Cardiac fibroblast (primary cell): ENCODE data around the gene SIDT1.
"Not testable (repeated sequence)": the region's sequence is repeated elsewhere in the genome, so short reads cannot be mapped to it uniquely, and the experiment has no call there.

ENCODE experiments used
- DNase-seq, 2 donors: peaks; one replicate each; pipeline versions ENCODE4 v3.0.0 to v3.0.0-alpha.2; 2010; ENCODE audit warnings: low read depth in 2 of 2
- H3K4me3 ChIP-seq, 2 donors: replicated peaks in 1 of 2; 1 replicate in 1 of 2; 2 replicates in 1 of 2; pipeline ENCODE4 v1.5.1; 2011; ENCODE audit warnings: low read depth in 2 of 2, low read length in 2 of 2, mild to moderate bottlenecking in 2 of 2, moderate library complexity in 1 of 2
- TF ChIP-seq, protein P1 (sequence below): IDR thresholded peaks from one replicate; pipeline ENCODE4 v1.5.1; 2011; ENCODE audit warnings: low read depth, mild to moderate bottlenecking, low read length, inconsistent platforms

SIDT1 gene

DNA sequence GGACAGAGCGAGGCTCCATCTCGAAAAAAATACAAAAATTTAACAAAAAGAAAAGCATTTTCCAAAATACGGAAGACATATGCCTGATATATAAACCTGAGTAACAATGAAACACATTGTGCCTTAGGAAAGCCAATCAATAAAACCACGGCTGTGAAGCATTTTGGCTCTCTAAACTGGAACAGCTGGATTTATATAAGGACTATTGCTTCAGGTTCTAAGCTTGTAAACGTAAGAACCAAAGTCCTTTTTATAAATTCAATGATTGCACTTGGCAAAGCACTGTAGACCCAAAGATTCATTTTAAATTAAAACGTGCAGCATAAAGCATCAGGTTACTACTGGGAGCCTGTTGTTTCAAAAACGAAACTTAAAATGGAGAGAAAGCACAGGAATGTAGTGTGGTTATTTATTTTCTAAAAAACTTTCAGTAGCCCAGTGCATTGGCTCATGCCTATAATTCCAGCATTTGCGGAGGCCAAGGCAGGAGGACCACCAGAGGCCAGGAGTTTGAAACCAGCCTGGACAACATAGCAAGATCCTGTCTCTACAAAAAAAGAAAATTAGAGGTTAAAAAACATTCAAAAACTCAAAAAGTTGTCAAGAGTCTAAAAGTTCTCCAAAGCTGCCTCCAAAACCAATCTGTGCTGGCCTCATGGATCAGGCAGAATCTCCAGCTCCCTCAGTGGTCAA, 102.6 kb downstream of the SIDT1 start:
- TF ChIP-seq, protein P1, sequence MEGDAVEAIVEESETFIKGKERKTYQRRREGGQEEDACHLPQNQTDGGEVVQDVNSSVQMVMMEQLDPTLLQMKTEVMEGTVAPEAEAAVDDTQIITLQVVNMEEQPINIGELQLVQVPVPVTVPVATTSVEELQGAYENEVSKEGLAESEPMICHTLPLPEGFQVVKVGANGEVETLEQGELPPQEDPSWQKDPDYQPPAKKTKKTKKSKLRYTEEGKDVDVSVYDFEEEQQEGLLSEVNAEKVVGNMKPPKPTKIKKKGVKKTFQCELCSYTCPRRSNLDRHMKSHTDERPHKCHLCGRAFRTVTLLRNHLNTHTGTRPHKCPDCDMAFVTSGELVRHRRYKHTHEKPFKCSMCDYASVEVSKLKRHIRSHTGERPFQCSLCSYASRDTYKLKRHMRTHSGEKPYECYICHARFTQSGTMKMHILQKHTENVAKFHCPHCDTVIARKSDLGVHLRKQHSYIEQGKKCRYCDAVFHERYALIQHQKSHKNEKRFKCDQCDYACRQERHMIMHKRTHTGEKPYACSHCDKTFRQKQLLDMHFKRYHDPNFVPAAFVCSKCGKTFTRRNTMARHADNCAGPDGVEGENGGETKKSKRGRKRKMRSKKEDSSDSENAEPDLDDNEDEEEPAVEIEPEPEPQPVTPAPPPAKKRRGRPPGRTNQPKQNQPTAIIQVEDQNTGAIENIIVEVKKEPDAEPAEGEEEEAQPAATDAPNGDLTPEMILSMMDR = no peak
- H3K4me3 ChIP-seq = no peak overlapping the region
- no peak for DNase-seq

DNA sequence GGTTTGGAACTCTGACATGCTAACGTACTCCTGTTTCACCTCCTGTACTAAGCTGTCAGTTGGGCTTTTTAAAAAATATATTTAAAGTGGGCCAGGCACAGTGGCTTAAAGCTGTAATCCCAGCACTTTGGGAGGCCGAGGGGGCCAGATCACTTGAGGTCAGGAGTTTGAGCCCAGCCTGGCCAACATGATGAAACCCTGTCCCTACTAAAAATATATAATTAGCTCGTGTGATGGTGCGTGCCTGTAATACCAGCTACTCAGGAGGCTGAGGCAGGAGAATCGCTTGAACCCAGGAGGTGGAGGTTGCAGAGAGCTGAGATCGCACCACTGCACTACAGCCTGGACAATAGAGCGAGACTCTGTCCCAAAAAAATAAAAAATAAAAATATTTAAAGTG, 103.7 kb downstream of the SIDT1 start:
- H3K4me3 ChIP-seq, DNase-seq: not testable (repeated sequence)

DNA sequence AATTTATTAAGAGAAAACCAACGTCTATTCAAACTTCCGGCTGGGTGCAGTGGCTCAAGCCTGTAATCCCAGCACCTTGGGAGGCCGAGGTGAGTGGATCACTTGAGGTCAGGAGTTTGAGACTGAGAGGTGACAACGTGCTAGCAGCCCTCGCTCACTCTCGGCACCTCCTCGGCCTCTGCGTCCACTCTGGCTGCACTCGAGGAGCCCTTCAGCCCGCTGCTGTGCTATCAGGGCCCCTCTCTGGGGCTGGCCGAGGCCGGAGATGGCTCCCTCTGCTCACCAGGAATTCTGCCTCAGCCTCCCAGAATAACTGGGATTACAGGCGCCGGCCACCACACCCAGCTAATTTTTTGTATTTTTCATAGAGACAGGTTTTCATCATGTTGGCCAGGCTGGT, 105.4 kb downstream of the SIDT1 start:
- no peak overlapping the region for H3K4me3 ChIP-seq
- no peak for DNase-seq
- TF ChIP-seq, protein P1 = no peak

DNA sequence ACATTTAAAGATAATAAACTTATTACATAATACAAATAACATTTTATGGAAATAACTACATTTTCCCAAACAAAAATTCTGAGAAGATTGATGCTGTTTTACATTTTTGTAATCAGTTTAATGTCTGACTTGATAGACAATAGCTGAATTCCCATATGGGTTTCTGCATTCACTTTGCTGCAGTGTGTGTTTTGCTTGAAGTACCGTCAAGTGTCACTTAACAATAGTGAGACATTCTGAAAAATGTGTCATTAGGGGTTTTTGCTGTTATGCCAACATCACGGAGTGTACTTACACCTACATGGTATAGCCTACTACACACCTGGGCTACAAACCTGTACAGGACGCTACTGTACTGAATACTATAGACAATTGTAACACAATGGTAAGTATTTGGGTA, 106.6 kb downstream of the SIDT1 start:
- TF ChIP-seq, protein P1 = no peak
- no peak for DNase-seq
- no peak overlapping the region for H3K4me3 ChIP-seq

DNA sequence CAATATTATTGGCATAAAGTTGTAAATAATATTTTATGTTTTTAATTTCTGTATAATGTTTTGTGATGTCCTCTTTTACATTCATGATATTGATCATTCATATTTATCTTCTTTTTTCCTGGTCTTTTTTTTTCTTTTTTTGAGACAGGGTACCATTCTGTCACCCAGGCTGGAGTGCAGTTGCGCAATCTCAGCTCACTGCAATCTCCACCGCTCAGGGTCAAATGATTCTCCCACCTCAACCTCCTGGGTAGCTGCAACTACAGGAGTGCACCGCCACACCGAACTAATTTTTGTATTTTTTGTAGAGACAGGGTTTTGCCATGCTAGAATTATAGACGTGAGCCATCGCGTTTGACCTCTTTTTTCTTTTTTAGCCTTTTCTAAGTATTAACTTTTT, 111.2 kb downstream of the SIDT1 start:
- H3K4me3 ChIP-seq = no peak overlapping the region
- TF ChIP-seq, protein P1 = no peak

DNA sequence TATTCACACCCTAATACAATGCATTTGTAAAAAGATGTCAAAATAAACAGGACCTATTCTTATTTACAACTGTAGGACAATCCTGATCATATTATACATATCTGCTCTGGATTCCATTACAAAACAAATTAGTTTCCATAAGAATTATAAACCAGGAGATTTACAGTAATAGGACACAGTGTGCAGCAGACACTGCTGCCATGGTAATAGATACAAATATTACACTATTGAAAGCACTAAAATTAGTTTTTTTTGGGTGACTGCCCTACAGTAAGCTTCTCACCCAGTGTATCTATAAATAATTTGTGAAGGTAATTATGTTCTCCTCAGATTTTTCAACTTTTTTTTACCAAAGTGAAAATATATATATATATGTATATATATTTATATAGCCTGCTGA, 116.2 kb downstream of the SIDT1 start:
- TF ChIP-seq, protein P1 = no peak
- DNase-seq = no peak
- H3K4me3 ChIP-seq = no peak overlapping the region

More for the DNA sequence above, 111.2 kb downstream of the SIDT1 start:
- DNase-seq = no peak

DNA sequence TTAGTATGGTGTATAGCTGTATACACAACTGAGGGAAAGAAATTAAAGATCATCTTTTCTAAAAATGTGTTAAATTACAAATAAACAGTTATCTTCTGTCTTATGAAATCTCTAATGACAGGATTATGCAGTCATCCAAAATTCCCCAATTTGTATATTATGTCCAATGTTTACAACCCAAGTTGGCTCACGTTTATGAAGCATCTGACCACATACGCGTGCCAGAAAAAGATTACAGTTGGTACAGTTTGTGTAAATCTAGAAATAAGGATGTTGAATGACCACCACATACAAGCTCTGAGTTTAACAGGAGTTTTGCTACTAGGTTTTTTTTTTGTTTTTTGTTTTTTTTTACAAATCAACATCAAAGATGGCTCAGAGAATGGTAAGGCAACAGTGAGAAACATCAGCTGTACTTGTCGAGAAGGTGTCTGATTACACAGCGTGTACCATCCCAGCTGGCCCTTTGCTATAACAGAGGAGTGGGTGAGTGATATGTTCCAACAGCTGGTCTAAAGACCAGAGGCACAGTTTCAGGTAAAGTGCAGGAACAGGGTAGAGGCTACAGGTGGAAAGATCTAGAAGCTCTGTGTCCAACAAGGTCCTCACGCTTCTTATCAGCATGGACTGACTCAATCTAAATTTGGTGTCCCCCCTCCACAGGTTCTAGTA, 117.0 kb downstream of the SIDT1 start:
- TF ChIP-seq, protein P1 = no peak
- no peak overlapping the region for H3K4me3 ChIP-seq
- no peak for DNase-seq
